Liver (tissue), 9 donors: ENCODE measurements around the gene HIVEP3. TPM values are rescaled to one million over a fixed set of nuclear protein-coding genes. Genes with fewer than 3 reads are reported as not detected.

ENCODE experiments used
- DNase-seq: peaks from one replicate; pipeline ENCODE4 v3.0.0-alpha.2; 2017; ENCODE audit warnings: low spot score
- H3K27ac ChIP-seq, 2 donors: one replicate each; pipeline ENCODE4 v1.7.0; 2013; ENCODE audit warnings: inconsistent platforms in 2 of 2, low read length in 2 of 2, control low read depth in 1 of 2, low read depth in 1 of 2, mild to moderate bottlenecking in 1 of 2
- H3K27me3 ChIP-seq, 4 donors: one replicate each; pipeline versions ENCODE4 v1.6.1 to v1.7.0; 2013; ENCODE audit warnings: low read length in 3 of 4, inconsistent platforms in 1 of 4, mild to moderate bottlenecking in 1 of 4, moderate library complexity in 1 of 4; ENCODE audit not compliant: control insufficient read depth in 4 of 4, insufficient read depth in 4 of 4
- H3K36me3 ChIP-seq, 4 donors: one replicate each; pipeline versions ENCODE4 v1.6.1 to v1.7.0; 2013; ENCODE audit warnings: low read length in 3 of 4, mild to moderate bottlenecking in 3 of 4, low read depth in 1 of 4, moderate library complexity in 1 of 4; ENCODE audit not compliant: control insufficient read depth in 4 of 4, insufficient read depth in 3 of 4
- H3K4me1 ChIP-seq, 4 donors: one replicate each; pipeline versions ENCODE4 v1.6.1 to v1.7.0; 2013; ENCODE audit warnings: low read length in 3 of 4, mild to moderate bottlenecking in 3 of 4, moderate library complexity in 1 of 4; ENCODE audit not compliant: control insufficient read depth in 4 of 4, insufficient read depth in 4 of 4
- H3K4me3 ChIP-seq, 3 donors: one replicate each; pipeline versions ENCODE4 v1.6.1 to v1.7.0; 2013; ENCODE audit warnings: low read length in 3 of 3, control low read depth in 1 of 3, low read depth in 1 of 3, mild to moderate bottlenecking in 1 of 3
- H3K9ac ChIP-seq, 2 donors: one replicate each; pipeline ENCODE4 v1.7.0; 2013; ENCODE audit warnings: low read length in 2 of 2, mild to moderate bottlenecking in 2 of 2, moderate library complexity in 2 of 2, control low read depth in 1 of 2, low read depth in 1 of 2
- H3K9me3 ChIP-seq, 4 donors: one replicate each; pipeline versions ENCODE4 v1.6.1 to v1.7.0; 2013; ENCODE audit warnings: low read length in 3 of 4; ENCODE audit not compliant: control insufficient read depth in 4 of 4
- EGR1 ChIP-seq, 2 donors: IDR thresholded peaks; 2 replicates each; pipeline ENCODE4 v1.6.1; 2016 to 2018; ENCODE audit warnings: antibody characterized with exemption in 2 of 2, low read depth in 2 of 2
- FOXA1 ChIP-seq: IDR thresholded peaks from 2 replicates; pipeline ENCODE4 v1.6.1; 2016; ENCODE audit warnings: antibody characterized with exemption
- FOXA2 ChIP-seq: IDR thresholded peaks from 2 replicates; pipeline ENCODE4 v1.6.1; 2016; ENCODE audit warnings: antibody characterized with exemption
- GABPA ChIP-seq, 2 donors: IDR thresholded peaks in 1 of 2; conservative IDR thresholded peaks in 1 of 2; 2 replicates each; pipeline ENCODE4 v1.6.1; 2016; ENCODE audit warnings: antibody characterized with exemption in 2 of 2, mild to moderate bottlenecking in 1 of 2, moderate library complexity in 1 of 2
- HNF4A ChIP-seq, 2 donors: conservative IDR thresholded peaks; 2 replicates each; pipeline ENCODE4 v1.6.1; 2016; ENCODE audit warnings: antibody characterized with exemption in 2 of 2, mild to moderate bottlenecking in 2 of 2
- HNF4G ChIP-seq: IDR thresholded peaks from 2 replicates; pipeline ENCODE4 v1.6.1; 2016; ENCODE audit warnings: antibody characterized with exemption
- JUND ChIP-seq, 2 donors: IDR thresholded peaks; 2 replicates each; pipeline ENCODE4 v1.6.1; 2016; ENCODE audit warnings: antibody characterized with exemption in 2 of 2
- NR2F2 ChIP-seq: IDR thresholded peaks from 2 replicates; pipeline ENCODE4 v1.6.1; 2016; ENCODE audit warnings: antibody characterized with exemption
- RAD21 ChIP-seq, 2 donors: IDR thresholded peaks; 2 replicates each; pipeline ENCODE4 v1.6.1; 2016; ENCODE audit warnings: antibody characterized with exemption in 2 of 2, mild to moderate bottlenecking in 2 of 2
- REST ChIP-seq: IDR thresholded peaks from 2 replicates; pipeline ENCODE4 v1.6.1; 2016; ENCODE audit warnings: antibody characterized with exemption, mild to moderate bottlenecking
- RXRA ChIP-seq, 2 donors: IDR thresholded peaks; 2 replicates each; pipeline ENCODE4 v1.6.1; 2017 to 2018; ENCODE audit warnings: antibody characterized with exemption in 2 of 2, mild to moderate bottlenecking in 1 of 2
- TAF1 ChIP-seq: conservative IDR thresholded peaks from 2 replicates; pipeline ENCODE4 v1.6.1; 2016; ENCODE audit warnings: antibody characterized with exemption, mild to moderate bottlenecking
- ZBTB33 ChIP-seq: IDR thresholded peaks from 2 replicates; pipeline ENCODE4 v1.6.1; 2016; ENCODE audit warnings: antibody characterized with exemption
- WGBS: extraction: QIAGEN DNeasy Blood & Tissue Kit; methylation state at CpG from one replicate; pipeline ENCODE4 v1.1.7; 2013; 5-methylcytosine and 5-hydroxymethylcytosine counted together
- polyA plus RNA-seq, 2 donors: library from polyadenylated mRNA; stranded (reverse) in 1 of 2; unstranded in 1 of 2; fragments of 200-250 nt in 1 of 2; fragments of >200 nt in 1 of 2; fragmentation: Nextera tagmentation in 1 of 2; extraction: Ambion mirVana in 1 of 2; gene quantifications; one replicate each; pipeline versions ENCODE4 v1.2.1 to v1.2.3, GENCODE V29; 2013 to 2015
- total RNA-seq, 2 donors: library from RNA; depleted of rRNA; stranded (reverse); fragments of >200 nt; gene quantifications; one replicate each; pipeline ENCODE4 v1.2.3, GENCODE V29; 2014
- donor health status: healthy.
- donor health status: healthy.
- donor health status: healthy.
- donor health status: healthy.
- donor health status: healthy.

HIVEP3 gene
- total and polyA plus RNA-seq, 4 donors: 0.93 to 1.6 (median 1.4) TPM

GRCh38 chr1:41803656-41804055, 115.1 kb downstream of the HIVEP3 start:
- H3K9ac ChIP-seq: no peak overlapping the region
- WGBS: 88% methylated on average over 4 of the region's 4 CpGs
- no peaks in the 10 kb centered on the region for H3K9me3 ChIP-seq
- no peaks in the 10 kb centered on the region for H3K27me3 ChIP-seq
- no peak overlapping the region for H3K4me3 ChIP-seq
- H3K27ac ChIP-seq: no peak overlapping the region
- TF ChIP-seq HNF4A (conservative IDR thresholded peaks at IDR 0.05) (no peak), NR2F2 (no peak), ZBTB33 (no peak), HNF4G (no peak), FOXA1 (no peak), TAF1 (no peak), JUND (IDR thresholded peaks at IDR 0.05) (no peak), RAD21 (IDR thresholded peaks at IDR 0.05) (no peak), EGR1 (IDR thresholded peaks at IDR 0.05; ENCODE audit: low read depth in 2 of 2) (no peak), FOXA2 (no peak), RXRA (IDR thresholded peaks at IDR 0.05) (no peak)
- H3K36me3 ChIP-seq: no peaks in the 10 kb centered on the region
- no peak for DNase-seq
- H3K4me1 ChIP-seq: peaks cover 0 to 5% (median 0%) of the 10 kb centered on the region in 4 donors

GRCh38 chr1:41802532-41803501, 115.9 kb downstream of the HIVEP3 start:
- Histone ChIP-seq H3K4me3 (no peak overlapping the region), H3K9ac (no peak overlapping the region), H3K9me3 (no peaks in the 10 kb centered on the region), H3K4me1 (peaks cover 0 to 5% (median 0%) of the 10 kb centered on the region in 4 donors), H3K27me3 (no peaks in the 10 kb centered on the region), H3K36me3 (no peaks in the 10 kb centered on the region), H3K27ac (no peak overlapping the region)
- no peak for DNase-seq
- TF ChIP-seq REST (peak; percentile 19), GABPA (IDR thresholded peaks at IDR 0.05 in 1 of 2, conservative IDR thresholded peaks at IDR 0.05 in 1 of 2) (no peak)
- 79% methylated on average over 4 of the region's 4 CpGs for WGBS
